KG1 (cell line): Measurements from ENCODE around the gene VSIG10L2.

Experiments used
- DNase-seq: peaks from one replicate; lab custom pipeline; 2025; lab: John Stamatoyannopoulos, UW

The VSIG10L2 gene

DNA sequence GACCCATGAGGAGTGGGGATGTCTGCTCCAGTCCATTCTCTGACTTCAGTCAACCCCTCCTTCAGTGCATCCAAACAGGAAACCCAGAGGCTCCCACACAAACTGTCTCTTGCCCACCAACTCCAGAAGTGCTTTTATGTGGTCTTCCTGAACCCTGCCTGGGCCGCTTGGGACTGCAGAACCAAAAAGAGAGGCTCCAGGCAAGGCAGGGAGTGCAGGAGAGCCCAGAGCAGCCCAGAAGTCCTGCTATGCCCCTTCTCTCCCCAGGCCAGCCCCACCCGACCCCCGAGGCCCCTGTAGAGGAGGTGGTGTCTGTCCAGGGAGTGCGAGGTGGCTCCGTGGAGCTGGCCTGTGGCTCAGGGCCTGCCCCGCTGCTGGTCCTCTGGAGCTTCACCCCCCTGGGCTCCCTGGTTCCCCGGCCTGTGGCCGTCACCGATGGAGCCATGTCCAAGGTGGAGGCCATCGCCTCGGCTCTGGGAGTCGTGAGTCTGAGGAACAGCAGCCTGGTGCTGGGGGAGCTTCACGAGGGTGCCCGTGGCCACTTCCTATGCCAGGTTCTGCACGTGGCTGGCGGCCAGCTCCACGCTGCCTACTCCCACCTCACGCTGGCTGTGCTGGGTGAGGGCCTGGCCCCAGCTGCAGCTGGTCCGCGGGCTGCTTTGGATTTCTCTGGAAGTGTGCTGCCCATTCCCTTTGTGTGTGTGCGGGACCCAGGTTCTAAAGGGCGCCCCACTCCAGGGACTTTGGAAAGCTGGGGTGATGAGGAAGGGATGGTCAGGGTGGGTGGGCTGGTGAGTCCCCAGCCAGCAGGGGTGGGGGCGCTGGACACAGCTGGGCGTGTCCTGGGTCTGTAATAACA, 1.8 kb downstream of the VSIG10L2 start:
- DNase-seq = no peak

DNA sequence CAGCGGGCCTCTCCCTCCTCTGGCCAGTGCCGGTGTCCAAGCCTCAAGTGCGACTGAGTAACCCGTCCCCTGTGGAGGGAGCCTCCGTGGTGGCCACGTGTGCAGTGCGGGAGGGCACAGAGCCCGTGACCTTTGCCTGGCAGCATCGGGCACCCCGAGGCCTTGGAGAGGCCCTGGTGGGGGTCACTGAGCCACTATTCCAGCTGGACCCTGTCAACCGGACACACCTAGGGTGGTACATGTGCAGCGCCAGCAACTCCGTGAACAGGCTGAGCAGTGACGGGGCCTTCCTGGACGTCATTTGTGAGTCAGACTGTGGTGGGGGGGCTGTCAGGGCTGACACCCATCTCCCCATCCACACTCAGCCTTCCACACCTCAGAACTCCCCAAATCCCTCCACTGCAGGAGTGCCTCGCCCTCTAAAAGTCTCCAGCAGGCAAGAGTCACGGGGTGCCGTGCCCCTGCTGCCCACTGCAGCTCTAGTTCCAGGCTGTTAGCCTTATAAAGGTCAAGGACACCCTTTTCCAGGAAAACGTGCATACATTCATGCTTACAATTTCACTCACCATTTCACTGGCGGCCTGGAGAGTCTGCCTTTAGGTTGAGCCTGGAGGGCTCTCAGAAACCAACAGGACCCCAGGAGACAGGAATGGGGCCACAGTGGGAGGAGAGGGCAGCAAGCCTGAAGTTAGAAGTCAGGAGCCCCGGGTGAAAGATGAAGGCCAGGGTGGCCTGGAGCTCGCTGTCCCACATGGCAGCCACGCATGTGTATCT, 2.6 kb downstream of the VSIG10L2 start:
- DNase-seq = no peak

DNA sequence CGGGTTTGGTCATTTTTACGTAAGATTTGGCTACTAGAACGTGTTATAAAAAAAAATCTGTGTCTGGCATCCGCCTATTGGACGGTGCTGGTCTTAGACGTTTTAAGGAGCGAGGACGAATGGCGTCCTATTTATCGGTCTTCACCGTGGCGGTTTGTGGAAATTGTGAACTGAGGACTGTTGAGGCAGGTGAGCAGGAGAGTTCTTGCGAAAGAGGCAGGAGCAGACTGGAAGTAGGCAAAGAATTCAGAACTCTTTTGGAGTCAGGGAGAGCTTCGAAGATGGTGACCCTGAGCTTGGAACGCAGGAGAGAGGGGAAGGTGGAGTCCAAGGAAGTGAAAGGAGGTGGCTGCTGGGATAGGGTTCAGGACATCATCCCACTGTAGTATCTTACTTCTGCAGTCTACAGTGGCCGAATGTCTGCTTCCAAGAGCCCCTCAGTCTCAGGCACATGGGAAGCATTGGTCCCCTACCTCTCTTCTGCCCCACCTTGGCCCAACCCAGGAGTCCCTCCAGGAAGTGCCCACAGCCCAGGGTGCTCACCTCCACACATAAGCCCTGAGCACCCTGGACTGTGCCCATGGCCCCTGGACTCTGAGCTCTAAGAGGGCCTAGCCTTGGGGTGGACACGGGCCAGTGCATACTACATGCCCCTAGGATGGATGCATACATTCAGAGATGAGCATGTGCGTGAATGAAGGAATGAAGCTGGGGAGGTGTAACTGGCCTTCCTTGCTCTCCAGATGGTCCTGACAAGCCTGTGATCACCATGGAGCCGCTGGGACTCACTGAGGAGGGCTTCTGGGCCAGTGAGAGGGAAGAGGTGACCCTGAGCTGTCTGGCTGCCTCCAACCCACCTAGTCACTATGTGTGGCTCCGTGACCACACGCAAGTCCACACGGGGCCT, 3.7 kb downstream of the VSIG10L2 start:
- no peak for DNase-seq

DNA sequence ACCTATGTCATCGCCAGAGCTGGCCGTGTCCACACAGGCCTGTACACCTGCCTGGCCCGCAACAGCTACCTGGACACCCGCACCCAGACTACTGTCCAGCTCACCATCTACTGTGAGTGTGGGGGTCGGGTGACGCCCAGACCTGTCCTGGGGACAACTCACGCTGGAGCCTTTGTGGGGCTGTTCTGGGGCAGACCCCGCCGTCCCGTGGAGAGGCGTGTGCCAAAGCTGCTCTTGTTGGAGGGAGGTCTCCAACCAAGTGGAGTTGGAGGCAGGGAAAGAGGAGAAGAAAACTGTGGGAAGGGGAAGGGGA, 4.3 kb downstream of the VSIG10L2 start:
- DNase-seq = no peak

DNA sequence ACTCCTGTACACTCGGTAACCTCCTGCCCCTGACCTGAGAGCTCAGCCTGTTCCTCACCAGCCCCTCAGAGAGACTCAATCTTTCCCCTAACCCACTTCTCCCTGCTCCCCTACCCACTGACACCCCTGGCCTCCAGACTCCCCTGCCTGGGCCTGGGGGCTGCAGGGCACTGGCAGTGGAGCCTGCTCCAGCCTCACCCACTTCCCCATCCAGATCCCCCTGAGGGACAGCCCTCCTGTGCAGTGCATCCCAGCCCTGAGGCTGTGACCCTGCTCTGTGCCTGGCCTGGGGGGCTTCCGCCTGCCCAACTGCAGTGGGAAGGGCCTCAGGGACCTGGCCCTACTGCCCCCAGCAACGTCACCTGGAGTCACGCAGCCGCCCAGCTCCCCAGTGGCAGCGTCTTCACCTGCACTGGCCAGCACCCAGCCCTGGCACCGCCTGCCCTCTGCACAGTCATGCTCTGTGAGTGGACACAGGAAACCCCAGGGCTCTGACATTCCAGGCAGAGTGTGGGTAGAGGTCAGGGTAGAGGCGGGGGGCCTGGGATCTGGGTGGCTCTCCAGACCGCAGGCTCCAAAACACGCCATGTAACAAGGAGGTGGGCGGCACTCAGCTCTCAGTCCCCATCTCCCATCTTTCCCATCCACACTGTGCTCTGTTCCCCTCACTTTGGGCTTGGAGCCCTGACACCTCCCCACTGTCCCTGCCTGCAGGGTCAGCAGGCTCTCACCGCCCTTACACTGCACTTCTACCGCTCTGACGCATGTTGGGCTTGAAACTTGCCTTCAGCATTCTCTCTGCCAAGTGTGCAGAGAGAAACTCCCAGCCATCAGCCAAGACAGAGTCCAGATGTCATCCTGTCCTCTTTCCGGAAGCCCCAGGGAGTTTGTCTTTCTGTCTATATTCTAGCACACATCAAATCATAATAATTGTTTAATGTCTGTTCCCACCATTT, 5.1 kb downstream of the VSIG10L2 start:
- DNase-seq = no peak

DNA sequence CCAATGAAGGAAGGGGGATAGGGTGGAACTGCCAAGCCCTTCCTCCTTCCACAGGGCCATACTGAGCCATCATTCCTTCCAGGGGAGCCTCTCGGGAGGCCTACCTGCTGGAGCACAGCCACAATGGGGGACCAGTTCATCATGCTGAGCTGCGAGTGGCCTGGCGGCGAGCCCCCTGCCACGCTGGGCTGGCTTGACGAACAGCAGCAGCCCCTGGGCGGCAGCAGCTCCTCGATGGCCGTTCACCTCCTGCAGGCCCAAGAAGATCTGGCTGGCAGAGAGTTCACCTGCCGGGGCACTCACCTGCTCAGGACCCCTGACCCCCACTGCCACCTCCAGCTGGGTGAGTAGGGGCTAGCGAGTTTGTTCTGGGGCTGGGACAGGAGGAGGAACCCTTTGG, 5.9 kb downstream of the VSIG10L2 start:
- no peak for DNase-seq

DNA sequence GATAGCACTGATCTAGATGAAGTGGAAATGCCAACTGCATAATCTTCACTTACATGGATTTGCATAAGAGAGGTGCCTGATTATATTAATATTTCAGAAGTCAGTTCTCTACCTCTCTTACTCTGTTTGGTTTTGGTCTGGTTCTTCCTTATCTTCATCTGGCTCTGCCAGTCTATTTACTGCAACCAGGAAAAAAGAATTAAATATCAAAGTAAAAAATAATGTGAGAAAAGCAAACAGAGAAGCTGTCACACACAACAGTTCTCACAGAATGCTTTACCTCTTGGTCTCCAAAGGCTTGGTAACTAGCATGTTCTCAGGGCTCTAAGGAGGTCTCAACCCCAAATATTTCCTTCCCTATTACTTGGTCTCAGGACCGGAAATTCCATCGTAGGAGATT, 6.7 kb downstream of the VSIG10L2 start:
- no peak for DNase-seq

DNA sequence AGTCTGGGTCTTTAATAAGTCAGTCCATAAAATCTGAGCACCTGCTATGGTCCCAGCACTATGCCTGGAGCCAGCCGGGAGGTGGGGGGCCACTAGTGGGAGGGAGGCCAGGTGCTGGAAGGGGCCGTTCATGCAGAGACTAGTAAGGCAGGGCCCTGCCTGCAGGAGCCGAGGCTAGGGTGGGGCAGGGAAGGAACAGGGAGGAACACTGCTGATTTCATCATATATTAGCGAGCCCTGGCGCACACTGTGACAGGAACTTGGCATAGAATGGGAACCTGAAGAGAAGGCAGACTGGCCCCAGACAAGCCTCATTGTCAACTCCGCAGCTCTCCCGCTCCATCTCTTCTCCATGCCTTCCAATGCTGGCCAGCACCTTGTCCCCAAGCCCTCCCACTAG, 7.1 kb downstream of the VSIG10L2 start:
- DNase-seq = no peak

DNA sequence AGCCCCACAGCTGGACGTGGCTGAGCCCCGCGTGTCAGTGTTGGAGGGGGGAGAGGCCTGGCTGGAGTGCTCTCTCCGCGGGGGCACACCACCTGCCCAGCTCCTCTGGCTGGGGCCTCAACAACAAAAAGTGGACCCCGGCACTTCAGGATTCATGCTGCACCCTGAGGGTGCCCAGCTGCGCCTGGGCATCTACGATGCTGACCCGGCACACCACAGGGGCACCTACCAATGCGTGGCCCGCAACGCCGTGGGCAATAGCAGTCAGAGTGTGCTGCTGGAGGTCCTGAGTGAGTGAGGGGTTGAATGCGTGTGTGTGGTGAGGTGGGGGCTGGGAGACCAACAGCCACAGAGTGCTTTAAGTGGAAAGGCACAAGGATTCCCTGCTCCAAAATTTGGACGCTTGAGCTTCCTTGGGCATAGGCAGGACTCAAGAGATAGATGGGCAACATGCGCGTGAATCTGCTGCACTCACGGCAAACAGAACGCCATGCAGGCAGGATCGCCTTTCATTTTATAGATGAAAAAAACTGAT, 7.6 kb downstream of the VSIG10L2 start:
- no peak for DNase-seq

DNA sequence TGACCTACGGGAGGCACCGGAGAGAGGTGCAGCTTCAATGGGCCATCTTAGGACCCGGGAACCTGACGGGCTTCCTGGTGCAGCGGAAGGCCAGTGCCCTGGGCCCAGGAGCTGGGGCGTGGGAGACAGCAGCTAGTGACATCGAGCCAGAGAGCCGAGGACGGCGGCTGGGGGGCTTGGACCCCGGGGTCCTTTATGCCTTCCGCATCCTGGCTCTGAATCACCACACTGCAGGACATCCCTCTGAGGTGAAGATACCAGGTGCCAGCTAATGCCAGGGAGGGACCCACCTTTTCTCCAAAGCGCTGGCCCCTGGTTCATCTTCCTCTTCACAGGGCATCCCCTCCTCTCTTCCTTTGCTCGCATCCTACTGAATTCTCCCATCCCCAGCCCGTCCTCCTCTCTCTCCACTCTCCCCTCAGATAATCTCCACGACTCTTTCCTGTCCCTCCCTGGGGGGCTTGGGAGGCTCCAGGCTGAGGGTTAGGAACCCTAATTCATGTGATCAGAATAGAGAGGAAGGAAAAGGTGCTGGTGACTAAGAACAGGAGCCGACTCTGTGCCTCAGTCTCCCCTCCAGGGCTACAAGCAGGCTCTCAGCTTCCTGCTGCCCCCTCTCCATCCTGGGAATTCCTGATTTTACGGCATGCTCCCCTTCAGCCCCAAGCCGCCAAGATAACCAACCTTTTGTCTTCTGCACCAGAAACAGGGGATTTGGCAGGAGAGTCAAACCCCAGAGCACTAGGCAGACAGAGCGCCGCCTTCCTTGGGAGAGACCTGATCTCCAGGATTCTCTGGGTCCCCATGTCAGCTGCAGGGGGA, 8.5 kb downstream of the VSIG10L2 start:
- DNase-seq = no peak

DNA sequence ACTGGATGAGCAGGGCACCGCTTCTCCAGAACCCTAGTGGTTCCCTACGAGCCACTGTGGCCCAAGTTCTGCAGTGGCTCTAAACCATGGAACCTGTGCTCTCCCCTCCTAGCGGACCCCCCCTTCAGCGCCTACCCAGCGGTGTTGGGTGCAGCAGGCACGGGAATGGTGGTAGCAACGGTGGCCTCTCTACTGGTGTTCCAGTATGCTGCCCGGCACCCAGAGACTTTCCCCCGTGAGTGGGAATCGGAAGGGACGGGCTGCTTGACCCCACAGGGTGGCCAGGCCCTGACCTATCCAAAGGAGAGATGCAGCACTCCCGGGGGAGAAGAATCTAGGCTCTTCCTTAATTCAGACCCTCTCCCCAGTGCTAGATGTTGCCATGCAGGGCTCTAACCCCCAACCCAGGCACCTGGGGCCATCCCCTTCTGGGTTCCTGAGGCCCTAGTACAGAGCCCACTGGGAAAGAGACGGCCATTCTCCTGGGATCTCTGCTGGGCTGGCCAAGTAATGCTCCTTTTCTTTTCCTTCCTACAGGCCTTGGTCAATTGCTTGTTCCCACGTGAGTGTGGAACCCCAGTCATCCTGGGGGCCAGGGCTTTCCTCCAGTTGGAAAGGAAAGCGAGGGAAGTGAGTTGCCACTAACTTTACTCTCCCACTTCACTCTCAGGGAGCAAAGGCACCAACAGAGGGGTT, 9.2 kb downstream of the VSIG10L2 start:
- DNase-seq = no peak

DNA sequence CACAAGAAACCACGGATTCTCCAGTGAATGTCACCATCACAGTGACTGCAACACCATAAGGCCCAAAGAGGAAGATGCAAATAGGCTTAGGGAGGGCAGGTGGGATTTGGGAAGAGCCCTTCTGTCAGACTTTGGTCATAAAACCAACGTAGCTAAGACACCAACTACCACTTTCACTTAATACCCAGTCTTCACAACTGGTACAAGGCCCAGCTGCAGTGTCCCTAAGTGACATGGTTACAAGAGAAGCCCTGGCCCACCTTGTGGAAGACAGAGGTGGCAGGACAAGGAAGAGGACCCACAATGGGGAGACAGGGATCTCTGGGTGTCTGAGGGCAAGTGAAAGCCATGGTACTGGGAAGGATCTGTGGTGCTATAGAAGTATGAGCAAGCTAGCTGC, 10.0 kb downstream of the VSIG10L2 start:
- no peak for DNase-seq

DNA sequence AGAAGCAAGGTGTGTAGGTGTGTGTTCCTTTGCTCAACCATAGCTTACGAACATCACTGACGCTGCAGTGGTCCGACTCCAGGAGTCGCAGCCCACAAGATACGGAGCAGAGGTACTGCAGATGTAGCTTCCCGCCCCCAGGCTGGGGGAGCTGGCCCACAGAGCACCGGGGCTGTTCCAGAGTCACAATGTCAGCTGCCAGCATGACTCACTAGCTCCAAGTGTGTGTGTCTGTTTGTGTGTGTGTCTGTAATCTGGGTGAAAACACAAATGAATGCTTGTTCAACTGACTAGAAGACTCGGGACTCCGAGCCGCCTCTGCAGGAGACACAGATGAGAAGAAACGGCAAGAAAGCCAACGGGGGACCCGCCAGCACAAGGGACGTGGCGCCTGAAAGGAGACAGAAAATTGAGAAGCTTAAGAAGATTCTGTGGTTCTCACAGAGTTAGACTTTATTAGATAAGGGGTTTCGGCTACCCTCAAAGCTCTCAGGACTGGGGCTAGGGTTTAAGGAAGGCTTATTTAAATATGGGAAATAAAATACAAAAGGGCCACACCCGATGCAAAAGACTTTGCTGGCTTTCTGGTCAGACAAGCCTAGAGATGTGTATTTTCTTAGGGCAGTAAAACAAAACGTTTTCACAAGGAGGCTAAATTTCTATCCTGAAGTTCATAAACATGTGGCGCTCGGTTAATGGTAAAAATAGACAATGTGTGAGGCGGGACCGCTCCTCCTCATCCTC, 10.7 kb downstream of the VSIG10L2 start:
- DNase-seq = no peak

DNA sequence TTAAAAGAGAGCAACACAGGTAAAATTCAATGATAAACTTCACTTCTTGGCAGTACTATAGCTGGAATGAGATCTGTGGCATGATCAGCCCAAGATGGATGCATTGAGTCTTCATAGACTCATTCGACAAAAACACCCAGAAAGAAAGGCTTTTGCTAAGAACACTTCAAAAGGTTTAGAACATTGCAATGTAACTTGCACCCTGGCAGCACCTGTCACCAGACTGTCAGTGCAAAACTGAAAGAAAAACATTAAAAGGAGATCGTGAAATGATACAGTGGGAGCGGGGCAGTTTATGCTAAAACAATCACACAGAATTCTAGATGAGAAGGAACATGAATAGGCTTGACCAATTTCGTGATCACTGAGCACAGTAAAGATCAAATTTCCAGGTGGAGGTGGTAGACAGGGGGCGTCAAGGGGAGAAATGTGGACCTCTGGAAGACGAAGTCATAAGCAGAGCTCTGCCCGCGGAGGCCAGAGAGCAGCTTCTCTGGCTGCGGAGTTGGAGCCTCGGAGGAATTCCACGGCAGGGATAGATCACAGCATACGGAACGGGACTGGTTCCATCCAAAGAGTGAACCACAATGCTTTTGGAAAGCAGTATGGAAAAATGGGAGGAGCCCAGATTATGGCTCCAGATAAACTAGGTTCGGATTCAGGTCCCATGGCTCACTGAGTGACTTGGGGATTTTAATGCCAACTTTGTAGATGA, 11.9 kb downstream of the VSIG10L2 start:
- DNase-seq = no peak

DNA sequence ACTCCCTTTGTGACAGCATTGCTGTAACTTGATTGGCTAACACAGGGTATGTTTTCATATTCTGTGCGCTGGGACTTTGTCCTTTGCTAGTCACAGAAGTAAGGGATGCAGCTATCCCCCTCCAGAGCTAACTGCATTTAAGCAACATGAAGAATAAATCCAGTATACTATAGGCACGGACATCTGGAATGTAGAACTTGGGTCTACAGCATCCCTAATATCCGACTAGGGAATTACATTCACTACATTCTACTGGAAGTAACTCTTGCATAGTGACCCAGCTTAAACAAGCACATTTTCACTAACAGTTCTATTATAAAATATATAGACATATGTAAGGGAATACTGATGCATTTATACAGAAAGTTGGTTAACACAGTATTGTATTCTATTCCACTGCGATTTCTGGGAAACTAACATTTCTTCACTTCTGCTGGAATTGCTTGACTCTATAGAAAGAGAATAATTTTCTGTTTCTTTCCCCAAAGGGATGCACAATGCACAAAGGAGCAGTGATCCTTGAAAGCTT, 13.1 kb downstream of the VSIG10L2 start:
- DNase-seq = no peak

DNA sequence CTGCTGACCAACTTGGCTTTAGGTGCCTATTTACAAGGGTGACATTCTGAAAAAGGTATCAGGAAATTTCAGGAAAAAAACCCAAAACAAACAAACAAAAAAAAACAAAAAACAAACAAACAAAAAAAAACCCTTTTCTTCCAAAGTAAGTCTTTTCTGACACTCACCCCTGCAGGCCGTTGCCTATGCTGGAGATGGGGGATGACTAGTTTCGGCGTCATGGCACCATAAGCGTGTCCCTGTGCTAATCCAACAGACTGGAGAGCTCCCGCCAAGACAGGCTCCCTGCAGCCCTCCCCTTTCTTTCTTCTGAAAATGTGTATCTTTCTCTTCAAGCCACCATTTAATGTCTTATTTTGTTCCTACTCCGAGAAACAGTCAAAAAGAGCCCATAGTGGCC, 13.7 kb downstream of the VSIG10L2 start:
- DNase-seq = no peak

DNA sequence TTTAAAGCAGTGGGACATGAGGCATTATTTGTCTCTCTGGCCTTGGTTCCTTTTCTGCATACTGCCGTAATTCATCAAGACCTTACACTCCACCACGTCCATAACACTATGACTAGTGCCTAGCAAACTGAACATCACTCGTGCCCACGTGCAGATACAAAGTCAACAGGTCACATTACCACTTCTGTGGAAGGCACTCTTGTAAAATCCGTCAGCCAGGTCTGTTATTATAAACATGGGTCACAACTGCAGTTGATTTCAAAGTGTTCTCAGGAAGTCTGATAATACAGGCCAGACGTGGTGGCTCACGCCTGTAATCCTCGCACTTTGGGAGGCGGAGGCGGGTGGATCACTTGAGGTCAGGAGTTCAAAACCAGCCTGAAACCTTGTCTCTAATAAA, 14.1 kb downstream of the VSIG10L2 start:
- DNase-seq = no peak

DNA sequence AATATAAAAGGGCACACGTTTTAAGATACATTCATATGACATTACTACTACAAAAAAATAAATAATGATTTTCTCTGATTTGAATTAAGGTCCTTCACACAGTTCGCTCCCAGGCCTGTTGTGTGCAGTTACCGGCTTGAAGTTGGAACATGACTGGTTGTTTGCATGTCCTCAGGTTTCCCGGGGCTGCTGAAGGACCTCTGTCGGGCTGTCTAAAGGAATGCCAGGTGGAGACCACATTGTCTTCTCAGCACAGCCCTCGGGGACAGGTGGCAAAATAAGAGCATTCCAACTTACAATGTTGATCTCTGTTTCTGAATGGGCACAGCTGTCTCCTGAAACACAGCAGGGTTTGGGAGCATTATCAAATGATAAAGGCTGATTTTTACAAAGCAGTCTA, 14.9 kb downstream of the VSIG10L2 start:
- DNase-seq = no peak
